Measurements from ENCODE around the gene PIP5K1A.
"Not testable (repeated sequence)": the region's sequence is repeated elsewhere in the genome, so short reads cannot be mapped to it uniquely, and the experiment has no call there.

The PIP5K1A gene

GRCh38 chr1:151273924-151274466 is 75.6 kb downstream of the PIP5K1A start:
- no peaks in the 10 kb centered on the region for H3K36me3 ChIP-seq (ENCODE audit: control insufficient read depth in 2 of 2, insufficient read depth in 2 of 2, low read length in 2 of 2)
- no peak overlapping the region for H3K4me3 ChIP-seq (ENCODE audit: low read length in 2 of 2)
- no peak overlapping the region for H3K27ac ChIP-seq (ENCODE audit: low read depth in 2 of 2, low read length in 2 of 2)
- no peak overlapping the region for H3K9ac ChIP-seq (ENCODE audit: low read depth in 1 of 2, low read length in 2 of 2)
- H3K9me3 ChIP-seq (ENCODE audit: control insufficient read depth in 2 of 2, low read length in 2 of 2): no peaks in the 10 kb centered on the region
- H3K4me1 ChIP-seq (ENCODE audit: control insufficient read depth in 2 of 2, insufficient read depth in 2 of 2, low read length in 2 of 2): no peaks in the 10 kb centered on the region
- no peaks in the 10 kb centered on the region for H3K27me3 ChIP-seq (ENCODE audit: control insufficient read depth in 2 of 2, insufficient read depth in 2 of 2, low read length in 2 of 2)

GRCh38 chr1:151275341-151275740 is 77.0 kb downstream of the PIP5K1A start:
- not testable (repeated sequence) for H3K4me3 ChIP-seq (ENCODE audit: low read length in 2 of 2); H3K27ac ChIP-seq (ENCODE audit: low read depth in 2 of 2, low read length in 2 of 2); H3K27me3 ChIP-seq (ENCODE audit: control insufficient read depth in 2 of 2, insufficient read depth in 2 of 2, low read length in 2 of 2); H3K9ac ChIP-seq (ENCODE audit: low read depth in 1 of 2, low read length in 2 of 2); H3K36me3 ChIP-seq (ENCODE audit: control insufficient read depth in 2 of 2, insufficient read depth in 2 of 2, low read length in 2 of 2); H3K9me3 ChIP-seq (ENCODE audit: control insufficient read depth in 2 of 2, low read length in 2 of 2); H3K4me1 ChIP-seq (ENCODE audit: control insufficient read depth in 2 of 2, insufficient read depth in 2 of 2, low read length in 2 of 2)

GRCh38 chr1:151277249-151277648 is 78.9 kb downstream of the PIP5K1A start:
- Histone ChIP-seq H3K4me3 (ENCODE audit: low read length in 2 of 2) (no peak overlapping the region), H3K27me3 (ENCODE audit: control insufficient read depth in 2 of 2, insufficient read depth in 2 of 2, low read length in 2 of 2) (no peaks in the 10 kb centered on the region), H3K4me1 (ENCODE audit: control insufficient read depth in 2 of 2, insufficient read depth in 2 of 2, low read length in 2 of 2) (peaks cover 2% of the 10 kb centered on the region in 2 donors), H3K9ac (ENCODE audit: low read depth in 1 of 2, low read length in 2 of 2) (no peak overlapping the region), H3K36me3 (ENCODE audit: control insufficient read depth in 2 of 2, insufficient read depth in 2 of 2, low read length in 2 of 2) (no peaks in the 10 kb centered on the region), H3K27ac (ENCODE audit: low read depth in 2 of 2, low read length in 2 of 2) (no peak overlapping the region), H3K9me3 (ENCODE audit: control insufficient read depth in 2 of 2, low read length in 2 of 2) (no peaks in the 10 kb centered on the region)

- peak overlapping the region; percentile 93 for H3K4me3 ChIP-seq (ENCODE audit: low read length in 2 of 2)
- peaks cover 7 to 9% of the 10 kb centered on the region in 2 donors for H3K36me3 ChIP-seq (ENCODE audit: control insufficient read depth in 2 of 2, insufficient read depth in 2 of 2, low read length in 2 of 2)
- H3K9ac ChIP-seq (ENCODE audit: low read depth in 1 of 2, low read length in 2 of 2): peak overlapping the region; percentile 82 to 99
- H3K27me3 ChIP-seq (ENCODE audit: control insufficient read depth in 2 of 2, insufficient read depth in 2 of 2, low read length in 2 of 2): no peaks in the 10 kb centered on the region
- H3K27ac ChIP-seq (ENCODE audit: low read depth in 2 of 2, low read length in 2 of 2): peak overlapping the region; percentile 99 to 100
- H3K4me1 ChIP-seq (ENCODE audit: control insufficient read depth in 2 of 2, insufficient read depth in 2 of 2, low read length in 2 of 2): peaks cover 11 to 16% of the 10 kb centered on the region in 2 donors
- H3K9me3 ChIP-seq (ENCODE audit: control insufficient read depth in 2 of 2, low read length in 2 of 2): no peaks in the 10 kb centered on the region
These were observed 83.0 kb downstream of the PIP5K1A start for GRCh38 chr1:151281225-151281968.

- Histone ChIP-seq H3K4me3 (ENCODE audit: low read length in 2 of 2) (peak within 1 kb of the TSS; percentile 93), H3K27me3 (ENCODE audit: control insufficient read depth in 2 of 2, insufficient read depth in 2 of 2, low read length in 2 of 2) (no peaks in the 10 kb centered on the region), H3K9me3 (ENCODE audit: control insufficient read depth in 2 of 2, low read length in 2 of 2) (no peaks in the 10 kb centered on the region), H3K36me3 (ENCODE audit: control insufficient read depth in 2 of 2, insufficient read depth in 2 of 2, low read length in 2 of 2) (peaks cover 16 to 18% of the 10 kb centered on the region in 2 donors), H3K27ac (ENCODE audit: low read depth in 2 of 2, low read length in 2 of 2) (peak within 1 kb of the TSS; percentile 99 to 100), H3K4me1 (ENCODE audit: control insufficient read depth in 2 of 2, insufficient read depth in 2 of 2, low read length in 2 of 2) (peaks cover 11 to 16% of the 10 kb centered on the region in 2 donors), H3K9ac (ENCODE audit: low read depth in 1 of 2, low read length in 2 of 2) (peak within 1 kb of the TSS; percentile 82 to 99)
These were observed 83.9 kb downstream of the PIP5K1A start, which contains the start of gene ZNF687 for GRCh38 chr1:151281969-151282882. TSS of gene ZNF687 (plus strand) at chr1:151282299. CDS start at chr1:151286292, 3,993 bp downstream.

GRCh38 chr1:151282883-151283725 is 84.8 kb downstream of the PIP5K1A start:
- Histone ChIP-seq H3K27ac (ENCODE audit: low read depth in 2 of 2, low read length in 2 of 2) (peak overlapping the region; percentile 99 to 100), H3K4me3 (ENCODE audit: low read length in 2 of 2) (peak overlapping the region; percentile 91 to 93), H3K4me1 (ENCODE audit: control insufficient read depth in 2 of 2, insufficient read depth in 2 of 2, low read length in 2 of 2) (peaks cover 11 to 16% of the 10 kb centered on the region in 2 donors), H3K9me3 (ENCODE audit: control insufficient read depth in 2 of 2, low read length in 2 of 2) (no peaks in the 10 kb centered on the region), H3K36me3 (ENCODE audit: control insufficient read depth in 2 of 2, insufficient read depth in 2 of 2, low read length in 2 of 2) (peaks cover 24 to 26% of the 10 kb centered on the region in 2 donors), H3K27me3 (ENCODE audit: control insufficient read depth in 2 of 2, insufficient read depth in 2 of 2, low read length in 2 of 2) (no peaks in the 10 kb centered on the region), H3K9ac (ENCODE audit: low read depth in 1 of 2, low read length in 2 of 2) (peak overlapping the region; percentile 81 to 82)

GRCh38 chr1:151284013-151284577 is 85.7 kb downstream of the PIP5K1A start:
- Histone ChIP-seq H3K36me3 (ENCODE audit: control insufficient read depth in 2 of 2, insufficient read depth in 2 of 2, low read length in 2 of 2) (peaks cover 34 to 36% of the 10 kb centered on the region in 2 donors), H3K4me1 (ENCODE audit: control insufficient read depth in 2 of 2, insufficient read depth in 2 of 2, low read length in 2 of 2) (peaks cover 11 to 16% of the 10 kb centered on the region in 2 donors), H3K27me3 (ENCODE audit: control insufficient read depth in 2 of 2, insufficient read depth in 2 of 2, low read length in 2 of 2) (no peaks in the 10 kb centered on the region), H3K4me3 (ENCODE audit: low read length in 2 of 2) (no peak overlapping the region), H3K9me3 (ENCODE audit: control insufficient read depth in 2 of 2, low read length in 2 of 2) (no peaks in the 10 kb centered on the region), H3K9ac (ENCODE audit: low read depth in 1 of 2, low read length in 2 of 2) (no peak overlapping the region), H3K27ac (ENCODE audit: low read depth in 2 of 2, low read length in 2 of 2) (no peak overlapping the region)

GRCh38 chr1:151286619-151287340 is 88.4 kb downstream of the PIP5K1A start:
- Histone ChIP-seq H3K9me3 (ENCODE audit: control insufficient read depth in 2 of 2, low read length in 2 of 2) (no peaks in the 10 kb centered on the region), H3K27ac (ENCODE audit: low read depth in 2 of 2, low read length in 2 of 2) (no peak overlapping the region), H3K36me3 (ENCODE audit: control insufficient read depth in 2 of 2, insufficient read depth in 2 of 2, low read length in 2 of 2) (peaks cover 47 to 56% of the 10 kb centered on the region in 2 donors)

GRCh38 chr1:151287341-151287699 is 89.0 kb downstream of the PIP5K1A start:
- Histone ChIP-seq H3K36me3 (ENCODE audit: control insufficient read depth in 2 of 2, insufficient read depth in 2 of 2, low read length in 2 of 2) (peaks cover 52 to 61% of the 10 kb centered on the region in 2 donors), H3K9me3 (ENCODE audit: control insufficient read depth in 2 of 2, low read length in 2 of 2) (no peaks in the 10 kb centered on the region), H3K9ac (ENCODE audit: low read depth in 1 of 2, low read length in 2 of 2) (no peak overlapping the region), H3K4me1 (ENCODE audit: control insufficient read depth in 2 of 2, insufficient read depth in 2 of 2, low read length in 2 of 2) (peaks cover 8 to 13% of the 10 kb centered on the region in 2 donors), H3K4me3 (ENCODE audit: low read length in 2 of 2) (no peak overlapping the region), H3K27ac (ENCODE audit: low read depth in 2 of 2, low read length in 2 of 2) (no peak overlapping the region), H3K27me3 (ENCODE audit: control insufficient read depth in 2 of 2, insufficient read depth in 2 of 2, low read length in 2 of 2) (no peaks in the 10 kb centered on the region)

More at GRCh38 chr1:151286619-151287340, 88.4 kb downstream of the PIP5K1A start:
- H3K4me1 ChIP-seq (ENCODE audit: control insufficient read depth in 2 of 2, insufficient read depth in 2 of 2, low read length in 2 of 2): peaks cover 8 to 13% of the 10 kb centered on the region in 2 donors
- no peaks in the 10 kb centered on the region for H3K27me3 ChIP-seq (ENCODE audit: control insufficient read depth in 2 of 2, insufficient read depth in 2 of 2, low read length in 2 of 2)
- no peak overlapping the region for H3K9ac ChIP-seq (ENCODE audit: low read depth in 1 of 2, low read length in 2 of 2)
- no peak overlapping the region for H3K4me3 ChIP-seq (ENCODE audit: low read length in 2 of 2)

All from mucosa of rectum (tissue), 2 donors.